Parathyroid adenoma (tissue), 2 donors: ENCODE data around the gene ANO4.

ENCODE experiments used
- H2AFZ ChIP-seq: fragments of 300-600 bp; sonication (generic); one replicate; pipeline ENCODE4 v1.7.0; 2017; ENCODE audit warnings: antibody characterized with exemption, mild to moderate bottlenecking
- H3K27ac ChIP-seq: fragments of 300-600 bp; sonication (generic); one replicate; pipeline ENCODE4 v1.7.0; 2017
- H3K27me3 ChIP-seq: fragments of 300-600 bp; sonication (generic); one replicate; pipeline ENCODE4 v1.7.0; 2017; ENCODE audit warnings: low read length; ENCODE audit not compliant: control insufficient read depth, insufficient read depth
- H3K36me3 ChIP-seq: fragments of 300-600 bp; sonication (generic); one replicate; pipeline ENCODE4 v1.7.0; 2017; ENCODE audit warnings: low read length; ENCODE audit not compliant: control insufficient read depth, insufficient read depth
- H3K4me1 ChIP-seq: fragments of 300-600 bp; sonication (generic); one replicate; pipeline ENCODE4 v1.7.0; 2017; ENCODE audit warnings: control low read depth
- H3K4me2 ChIP-seq: fragments of 300-600 bp; sonication (generic); one replicate; pipeline ENCODE4 v1.7.0; 2017; ENCODE audit warnings: low read length
- H3K4me3 ChIP-seq: fragments of 300-600 bp; sonication (generic); one replicate; pipeline ENCODE4 v1.7.0; 2017; ENCODE audit warnings: low read depth, low read length
- H3K79me2 ChIP-seq: fragments of 300-600 bp; sonication (generic); one replicate; pipeline ENCODE4 v1.7.0; 2017; ENCODE audit warnings: control low read depth
- H3K9ac ChIP-seq: fragments of 300-600 bp; sonication (generic); one replicate; pipeline ENCODE4 v1.7.0; 2017; ENCODE audit warnings: mild to moderate bottlenecking
- H3K9me3 ChIP-seq: fragments of 300-600 bp; sonication (generic); one replicate; pipeline ENCODE4 v1.7.0; 2017; ENCODE audit warnings: low read length; ENCODE audit not compliant: control insufficient read depth
- CTCF ChIP-seq: fragments of 300-600 bp; sonication (generic); IDR thresholded peaks from one replicate; pipeline ENCODE4 v1.7.0; 2017; ENCODE audit warnings: antibody characterized with exemption, mild to moderate bottlenecking
- donor health status: primary hyperparathyroidism.

ANO4 gene

GRCh38 chr12:100900808-100901207, 106.2 kb downstream of the ANO4 start:
- H3K79me2 ChIP-seq = no peaks in the 10 kb centered on the region
- H3K27ac ChIP-seq = no peak overlapping the region
- no peak for TF ChIP-seq CTCF
- no peak overlapping the region for H3K4me3 ChIP-seq
- H3K4me1 ChIP-seq = no peaks in the 10 kb centered on the region
- H3K9ac ChIP-seq = no peak overlapping the region
- H3K36me3 ChIP-seq = no peaks in the 10 kb centered on the region
- H3K9me3 ChIP-seq = no peaks in the 10 kb centered on the region
- H3K4me2 ChIP-seq = no peak overlapping the region
- H3K27me3 ChIP-seq = no peaks in the 10 kb centered on the region
- no peak overlapping the region for H2AFZ ChIP-seq

GRCh38 chr12:100901266-100901665, 106.7 kb downstream of the ANO4 start:
- no peaks in the 10 kb centered on the region for H3K36me3 ChIP-seq
- H3K9me3 ChIP-seq = no peaks in the 10 kb centered on the region
- H3K79me2 ChIP-seq = no peaks in the 10 kb centered on the region
- no peak overlapping the region for H3K9ac ChIP-seq
- no peaks in the 10 kb centered on the region for H3K27me3 ChIP-seq
- H2AFZ ChIP-seq = no peak overlapping the region
- H3K4me3 ChIP-seq = no peak overlapping the region
- H3K27ac ChIP-seq = no peak overlapping the region
- H3K4me2 ChIP-seq = no peak overlapping the region
- H3K4me1 ChIP-seq = no peaks in the 10 kb centered on the region
- no peak for TF ChIP-seq CTCF

- H3K4me2 ChIP-seq = no peak overlapping the region
- no peak overlapping the region for H3K27ac ChIP-seq
- no peaks in the 10 kb centered on the region for H3K27me3 ChIP-seq
- no peaks in the 10 kb centered on the region for H3K36me3 ChIP-seq
- no peaks in the 10 kb centered on the region for H3K9me3 ChIP-seq
- H3K4me1 ChIP-seq = no peaks in the 10 kb centered on the region
- H3K4me3 ChIP-seq = no peak overlapping the region
- no peak for TF ChIP-seq CTCF
- H3K79me2 ChIP-seq = no peaks in the 10 kb centered on the region
- no peak overlapping the region for H2AFZ ChIP-seq
- H3K9ac ChIP-seq = no peak overlapping the region
Observed at GRCh38 chr12:100904270-100904669, 109.7 kb downstream of the ANO4 start.

GRCh38 chr12:100908501-100908900, 113.9 kb downstream of the ANO4 start:
- no peaks in the 10 kb centered on the region for H3K27me3 ChIP-seq
- no peak overlapping the region for H2AFZ ChIP-seq
- H3K9me3 ChIP-seq = no peaks in the 10 kb centered on the region
- H3K27ac ChIP-seq = no peak overlapping the region
- no peak overlapping the region for H3K4me3 ChIP-seq
- no peak overlapping the region for H3K4me2 ChIP-seq
- H3K36me3 ChIP-seq = no peaks in the 10 kb centered on the region
- TF ChIP-seq CTCF = no peak
- H3K4me1 ChIP-seq = no peaks in the 10 kb centered on the region
- H3K9ac ChIP-seq = no peak overlapping the region
- no peaks in the 10 kb centered on the region for H3K79me2 ChIP-seq

- no peak overlapping the region for H3K4me3 ChIP-seq
- H3K27ac ChIP-seq = no peak overlapping the region
- no peaks in the 10 kb centered on the region for H3K9me3 ChIP-seq
Observed at GRCh38 chr12:100913872-100914592, 119.5 kb downstream of the ANO4 start.

More at GRCh38 chr12:100913872-100914592, 119.5 kb downstream of the ANO4 start:
- Histone ChIP-seq H3K27me3 (no peaks in the 10 kb centered on the region), H3K4me1 (no peaks in the 10 kb centered on the region), H2AFZ (no peak overlapping the region), H3K36me3 (no peaks in the 10 kb centered on the region), H3K4me2 (no peak overlapping the region), H3K9ac (no peak overlapping the region), H3K79me2 (no peaks in the 10 kb centered on the region)
- TF ChIP-seq CTCF = no peak
